Spleen (tissue), 11 donors: Measurements from ENCODE around the gene C15orf39. TPM values are rescaled to one million over a fixed set of nuclear protein-coding genes. Genes with fewer than 3 reads are reported as not detected.

Experiments
- DNase-seq: peaks from one replicate; pipeline ENCODE4 v3.0.0-alpha.2; 2020
- H3K27ac ChIP-seq, 8 donors: fragments of 200-600 bp; sonication (generic) in 7 of 8; 1 replicate in 4 of 8; 2 replicates in 4 of 8; pipeline versions ENCODE4 v1.5.0 to v1.8.0; 2016 to 2021; ENCODE audit warnings: inconsistent platforms in 4 of 8, mild to moderate bottlenecking in 4 of 8, moderate library complexity in 1 of 8
- H3K27me3 ChIP-seq, 7 donors: fragments of 200-600 bp; sonication (generic) in 6 of 7; replicated peaks in 1 of 7; 1 replicate in 4 of 7; 2 replicates in 3 of 7; pipeline versions ENCODE4 v1.5.0 to v1.8.0; 2016 to 2021; ENCODE audit warnings: inconsistent platforms in 3 of 7, mild to moderate bottlenecking in 1 of 7
- H3K36me3 ChIP-seq, 6 donors: fragments of 200-600 bp; sonication (generic) in 5 of 6; 1 replicate in 4 of 6; 2 replicates in 2 of 6; pipeline versions ENCODE4 v1.5.0 to v1.8.0; 2016 to 2021; ENCODE audit warnings: inconsistent platforms in 2 of 6
- H3K4me1 ChIP-seq, 6 donors: fragments of 200-600 bp; sonication (generic) in 5 of 6; 1 replicate in 3 of 6; 2 replicates in 3 of 6; pipeline versions ENCODE4 v1.5.0 to v1.8.0; 2016 to 2021; ENCODE audit warnings: inconsistent platforms in 3 of 6
- H3K4me3 ChIP-seq, 8 donors: fragments of 200-600 bp; sonication (generic) in 7 of 8; 1 replicate in 4 of 8; 2 replicates in 4 of 8; pipeline versions ENCODE4 v1.5.0 to v1.8.0; 2016 to 2021; ENCODE audit warnings: inconsistent platforms in 4 of 8, mild to moderate bottlenecking in 4 of 8, moderate library complexity in 2 of 8
- H3K9me3 ChIP-seq, 8 donors: fragments of 200-600 bp; sonication (generic) in 7 of 8; 1 replicate in 4 of 8; 2 replicates in 4 of 8; pipeline versions ENCODE4 v1.5.0 to v1.8.0; 2016 to 2021; ENCODE audit warnings: inconsistent platforms in 4 of 8
- CTCF ChIP-seq, 11 experiments: fragments of 200-600 bp in 7 of 11; fragments of 450-650 bp in 4 of 11; sonication (generic) in 4 of 11; IDR thresholded peaks in 8 of 11; conservative IDR thresholded peaks in 3 of 11; 1 replicate in 7 of 11; 2 replicates in 4 of 11; pipeline versions ENCODE4 v1.4.0 to v1.8.0; 2016 to 2021; ENCODE audit warnings: antibody characterized with exemption in 11 of 11, inconsistent platforms in 4 of 11, mild to moderate bottlenecking in 1 of 11
- POLR2A ChIP-seq, 3 donors: fragments of 450-650 bp; IDR thresholded peaks; one replicate each; pipeline ENCODE4 v1.5.1; 2017; ENCODE audit warnings: antibody characterized with exemption in 3 of 3, mild to moderate bottlenecking in 1 of 3
- POLR2AphosphoS5 ChIP-seq, 3 donors: sonication (generic); formaldehyde crosslinking; IDR thresholded peaks; one replicate each; pipeline ENCODE4 v1.5.1; 2017; ENCODE audit warnings: antibody characterized with exemption in 3 of 3
- WGBS, 5 donors: extraction: QIAGEN DNeasy Blood & Tissue Kit in 3 of 5; methylation state at CpG; one replicate each; pipeline versions ENCODE4 v1.1.5 to v1.1.7; 2013 to 2018; 5-methylcytosine and 5-hydroxymethylcytosine counted together
- intact Hi-C: fragments of 100-400 bp; cut with DNase I; formaldehyde crosslinking; loops from one replicate; pipeline ENCODE4 v1.15.0; 2023; ENCODE audit warnings: low total_unique reads
- polyA plus RNA-seq, 3 donors: library from polyadenylated mRNA; stranded (reverse); fragments of 200-250 nt; gene quantifications; one replicate each; pipeline ENCODE4 v1.2.1, GENCODE V29; 2013
- total RNA-seq, 7 donors: library from RNA; depleted of rRNA in 3 of 7; stranded (reverse); fragments of >200 nt in 3 of 7; fragmentation: NEBNext Ultra II Directional in 4 of 7; extraction: Animal tissue kit (Norgen Biotek cat#: 25700) in 4 of 7; gene quantifications; one replicate each; pipeline versions ENCODE4 v1.1.0 to v1.2.1, GENCODE V29; 2016 to 2021
- donor health status: healthy with polysubstance abuse.
- donor health status: DM: no; HTN: no; CAD: no; lungs with moderate emphysema.
- donor health status: DM: no; HTN: no; CAD: no.
- donor health status: Bipolar disorder and iron deficiency.
- donor health status: healthy.
- donor health status: DM: no; HTN: no; CAD: no.
- donor health status: DM: yes; HTN: yes; CAD: no.

The C15orf39 gene
- total and polyA plus RNA-seq, 10 donors, result 6.9 to 70.2 (median 58.4) TPM

GRCh38 chr15:75227663-75228280, 26.1 kb downstream of the C15orf39 start:
- DNase-seq, result peak; percentile 41
- H3K36me3 ChIP-seq, result no peaks in the 10 kb centered on the region
- intact Hi-C loops, result no loop called here
- no peak overlapping the region for H3K27ac ChIP-seq
- H3K4me1 ChIP-seq, result no peaks in the 10 kb centered on the region
- H3K4me3 ChIP-seq, result no peak overlapping the region
- no peaks in the 10 kb centered on the region for H3K9me3 ChIP-seq
- H3K27me3 ChIP-seq, result peaks cover 0 to 35% (median 0%) of the 10 kb centered on the region in 7 donors
- TF ChIP-seq POLR2AphosphoS5 (IDR thresholded peaks at IDR 0.05) (no peak), POLR2A (IDR thresholded peaks at IDR 0.05) (no peak), CTCF (IDR thresholded peaks at IDR 0.05 in 8 of 11, conservative IDR thresholded peaks at IDR 0.05 in 3 of 11) (no peak)
- 75 to 88% (median 82%) methylated on average over 9 to 13 of the region's 13 CpGs for WGBS, 5 donors

GRCh38 chr15:75228787-75229186, 27.1 kb downstream of the C15orf39 start:
- peak; percentile 61 for DNase-seq
- intact Hi-C loops, result no loop called here
- H3K4me3 ChIP-seq, result no peak overlapping the region

GRCh38 chr15:75229191-75230015, 27.7 kb downstream of the C15orf39 start:
- WGBS, 5 donors, result 85 to 91% (median 90%) methylated on average over 20 to 21 of the region's 21 CpGs
- no peaks in the 10 kb centered on the region for H3K4me1 ChIP-seq
- TF ChIP-seq POLR2A (IDR thresholded peaks at IDR 0.05) (no peak), CTCF (IDR thresholded peaks at IDR 0.05 in 8 of 11, conservative IDR thresholded peaks at IDR 0.05 in 3 of 11) (no peak), POLR2AphosphoS5 (IDR thresholded peaks at IDR 0.05) (no peak)
- intact Hi-C loops, result no loop called here
- DNase-seq, result peak; percentile 63
- H3K36me3 ChIP-seq, result no peaks in the 10 kb centered on the region
- H3K4me3 ChIP-seq, result no peak overlapping the region
- H3K27me3 ChIP-seq, result peaks cover 0 to 51% (median 0%) of the 10 kb centered on the region in 7 donors
- no peak overlapping the region for H3K27ac ChIP-seq
- H3K9me3 ChIP-seq, result no peaks in the 10 kb centered on the region

More at GRCh38 chr15:75228787-75229186, 27.1 kb downstream of the C15orf39 start:
- 83 to 91% (median 87%) methylated on average over 9 of the region's 9 CpGs for WGBS, 5 donors
- Histone ChIP-seq H3K36me3 (no peaks in the 10 kb centered on the region), H3K4me1 (no peaks in the 10 kb centered on the region), H3K27ac (no peak overlapping the region), H3K27me3 (peaks cover 0 to 45% (median 0%) of the 10 kb centered on the region in 7 donors), H3K9me3 (no peaks in the 10 kb centered on the region)
- TF ChIP-seq POLR2AphosphoS5 (IDR thresholded peaks at IDR 0.05) (no peak), POLR2A (IDR thresholded peaks at IDR 0.05) (no peak)

GRCh38 chr15:75230016-75230343, 28.3 kb downstream of the C15orf39 start:
- TF ChIP-seq POLR2A (IDR thresholded peaks at IDR 0.05) (no peak), POLR2AphosphoS5 (IDR thresholded peaks at IDR 0.05) (no peak), CTCF (IDR thresholded peaks at IDR 0.05 in 8 of 11, conservative IDR thresholded peaks at IDR 0.05 in 3 of 11) (no peak)
- no peaks in the 10 kb centered on the region for H3K36me3 ChIP-seq
- peaks cover 0 to 56% (median 0%) of the 10 kb centered on the region in 7 donors for H3K27me3 ChIP-seq
- no peak for DNase-seq
- intact Hi-C loops, result no loop called here
- H3K4me1 ChIP-seq, result no peaks in the 10 kb centered on the region
- no peak overlapping the region for H3K4me3 ChIP-seq
- WGBS, 5 donors, result 80 to 100% (median 92%) methylated on average over 1 to 2 of the region's 2 CpGs
- no peak overlapping the region for H3K27ac ChIP-seq
- no peaks in the 10 kb centered on the region for H3K9me3 ChIP-seq
